HEK293 (cell line): Measurements from ENCODE around the gene FXYD5.

Source experiments
- BCL11B ChIP-seq: fragments of 450-650 bp; formaldehyde crosslinking; IDR thresholded peaks from 2 replicates; pipeline ENCODE4 v1.5.1; 2016; ENCODE audit warnings: low read depth, missing biosample characterization, missing genetic modification characterization
- GFI1B ChIP-seq: fragments of 450-650 bp; formaldehyde crosslinking; IDR thresholded peaks from 2 replicates; pipeline ENCODE4 v1.5.1; 2016; ENCODE audit warnings: missing biosample characterization, missing genetic modification characterization
- GLI2 ChIP-seq: fragments of 450-650 bp; formaldehyde crosslinking; IDR thresholded peaks from 2 replicates; pipeline ENCODE4; 2017; ENCODE audit warnings: missing biosample characterization, missing genetic modification characterization, low read depth, borderline replicate concordance
- GLIS2 ChIP-seq: fragments of 450-650 bp; formaldehyde crosslinking; IDR thresholded peaks from 2 replicates; pipeline ENCODE4 v1.5.1; 2016; ENCODE audit warnings: missing biosample characterization, missing genetic modification characterization
- INSM2 ChIP-seq: fragments of 450-650 bp; formaldehyde crosslinking; IDR thresholded peaks from 2 replicates; pipeline ENCODE4 v1.5.1; 2016; ENCODE audit warnings: missing biosample characterization, missing genetic modification characterization
- KLF7 ChIP-seq: fragments of 450-650 bp; formaldehyde crosslinking; IDR thresholded peaks from 2 replicates; pipeline ENCODE4 v1.5.1; 2016; ENCODE audit warnings: missing biosample characterization, missing genetic modification characterization, borderline replicate concordance
- SALL2 ChIP-seq: fragments of 450-650 bp; formaldehyde crosslinking; IDR thresholded peaks from 2 replicates; pipeline ENCODE4 v1.5.0; 2017; ENCODE audit warnings: missing biosample characterization, mild to moderate bottlenecking, missing genetic modification characterization, borderline replicate concordance
- WT1 ChIP-seq: fragments of 450-650 bp; formaldehyde crosslinking; IDR thresholded peaks from 2 replicates; pipeline ENCODE4 v1.5.1; 2016; ENCODE audit warnings: missing biosample characterization, missing genetic modification characterization
- ZNF16 ChIP-seq: fragments of 450-650 bp; formaldehyde crosslinking; IDR thresholded peaks from 2 replicates; pipeline ENCODE4 v1.5.1; 2016; ENCODE audit warnings: low read depth, missing biosample characterization, missing genetic modification characterization
- ZNF202 ChIP-seq: fragments of 450-650 bp; formaldehyde crosslinking; IDR thresholded peaks from 2 replicates; pipeline ENCODE4 v1.5.1; 2016; ENCODE audit warnings: missing biosample characterization, missing genetic modification characterization, borderline replicate concordance
- ZNF24 ChIP-seq: fragments of 450-650 bp; formaldehyde crosslinking; IDR thresholded peaks from 2 replicates; pipeline ENCODE4 v1.5.1; 2016; ENCODE audit warnings: missing biosample characterization, missing genetic modification characterization
- ZNF274 ChIP-seq, 2 experiments: fragments of 200-500 bp in 1 of 2; fragments of 450-650 bp in 1 of 2; sonication (Bioruptor generic) in 1 of 2; formaldehyde crosslinking in 1 of 2; IDR thresholded peaks; 2 replicates each; pipeline versions ENCODE4 v1.5.1 to v1.6.1; 2014 to 2016; ENCODE audit warnings: borderline replicate concordance in 1 of 2, inconsistent platforms in 1 of 2, low read length in 1 of 2, missing biosample characterization in 1 of 2, missing genetic modification characterization in 1 of 2
- ZNF354C ChIP-seq: fragments of 450-650 bp; formaldehyde crosslinking; IDR thresholded peaks from 2 replicates; pipeline ENCODE4 v1.5.1; 2016; ENCODE audit warnings: missing biosample characterization, missing genetic modification characterization, low read depth, borderline replicate concordance
- ZNF37A ChIP-seq: fragments of 450-650 bp; IDR thresholded peaks from 2 replicates; pipeline ENCODE4 v1.5.1; 2018; ENCODE audit warnings: missing biosample characterization, missing genetic modification characterization
- ZNF561 ChIP-seq: fragments of 450-650 bp; IDR thresholded peaks from 2 replicates; pipeline ENCODE4 v1.5.1; 2018; ENCODE audit warnings: missing biosample characterization, missing genetic modification characterization, borderline replicate concordance
- ZNF596 ChIP-seq: fragments of 450-650 bp; IDR thresholded peaks from 2 replicates; pipeline ENCODE4 v1.5.0; 2018; ENCODE audit warnings: missing biosample characterization, mild to moderate bottlenecking, missing genetic modification characterization, moderate library complexity
- ZNF621 ChIP-seq: fragments of 450-650 bp; formaldehyde crosslinking; IDR thresholded peaks from 2 replicates; pipeline ENCODE4 v1.5.1; 2017; ENCODE audit warnings: missing biosample characterization, missing genetic modification characterization
- ZNF624 ChIP-seq: fragments of 450-650 bp; formaldehyde crosslinking; IDR thresholded peaks from 2 replicates; pipeline ENCODE4 v1.5.1; 2017; ENCODE audit warnings: missing biosample characterization, missing genetic modification characterization
- ZNF664 ChIP-seq: fragments of 450-650 bp; formaldehyde crosslinking; IDR thresholded peaks from 2 replicates; pipeline ENCODE4 v1.5.1; 2016; ENCODE audit warnings: missing biosample characterization, missing genetic modification characterization
- ZNF704 ChIP-seq: fragments of 450-650 bp; formaldehyde crosslinking; IDR thresholded peaks from 2 replicates; pipeline ENCODE4 v1.5.1; 2016; ENCODE audit warnings: missing biosample characterization, missing genetic modification characterization
- ZNF768 ChIP-seq: fragments of 450-650 bp; formaldehyde crosslinking; IDR thresholded peaks from 2 replicates; pipeline ENCODE4 v1.5.1; 2018; ENCODE audit warnings: missing biosample characterization, mild to moderate bottlenecking, missing genetic modification characterization
- ZSCAN23 ChIP-seq: fragments of 450-650 bp; formaldehyde crosslinking; IDR thresholded peaks from 2 replicates; pipeline ENCODE4 v1.5.1; 2016; ENCODE audit warnings: missing biosample characterization, missing genetic modification characterization
- ZSCAN5A ChIP-seq: fragments of 450-650 bp; formaldehyde crosslinking; IDR thresholded peaks from 2 replicates; pipeline ENCODE4 v1.5.1; 2016; ENCODE audit warnings: missing biosample characterization, missing genetic modification characterization
- TF ChIP-seq, protein P1 (sequence below): fragments of 450-650 bp; formaldehyde crosslinking; IDR thresholded peaks from 2 replicates; pipeline ENCODE4 v1.5.1; 2016; ENCODE audit warnings: missing biosample characterization, missing genetic modification characterization
- TF ChIP-seq, protein P2 (sequence below): fragments of 450-650 bp; formaldehyde crosslinking; IDR thresholded peaks from 2 replicates; pipeline ENCODE4 v1.5.1; 2017; ENCODE audit warnings: missing biosample characterization, missing genetic modification characterization
- TF ChIP-seq, protein P3 (sequence below): fragments of 450-650 bp; formaldehyde crosslinking; IDR thresholded peaks from 2 replicates; pipeline ENCODE4 v1.5.1; 2016; ENCODE audit warnings: missing biosample characterization, missing genetic modification characterization
- TF ChIP-seq, protein P4 (sequence below): fragments of 450-650 bp; formaldehyde crosslinking; IDR thresholded peaks from 2 replicates; pipeline ENCODE4 v1.5.1; 2017; ENCODE audit warnings: missing biosample characterization, missing genetic modification characterization

Gene FXYD5

GRCh38 chr19:35105411-35106290 is 48.9 kb upstream of the FXYD5 start (continued):
- TF ChIP-seq, protein P1, sequence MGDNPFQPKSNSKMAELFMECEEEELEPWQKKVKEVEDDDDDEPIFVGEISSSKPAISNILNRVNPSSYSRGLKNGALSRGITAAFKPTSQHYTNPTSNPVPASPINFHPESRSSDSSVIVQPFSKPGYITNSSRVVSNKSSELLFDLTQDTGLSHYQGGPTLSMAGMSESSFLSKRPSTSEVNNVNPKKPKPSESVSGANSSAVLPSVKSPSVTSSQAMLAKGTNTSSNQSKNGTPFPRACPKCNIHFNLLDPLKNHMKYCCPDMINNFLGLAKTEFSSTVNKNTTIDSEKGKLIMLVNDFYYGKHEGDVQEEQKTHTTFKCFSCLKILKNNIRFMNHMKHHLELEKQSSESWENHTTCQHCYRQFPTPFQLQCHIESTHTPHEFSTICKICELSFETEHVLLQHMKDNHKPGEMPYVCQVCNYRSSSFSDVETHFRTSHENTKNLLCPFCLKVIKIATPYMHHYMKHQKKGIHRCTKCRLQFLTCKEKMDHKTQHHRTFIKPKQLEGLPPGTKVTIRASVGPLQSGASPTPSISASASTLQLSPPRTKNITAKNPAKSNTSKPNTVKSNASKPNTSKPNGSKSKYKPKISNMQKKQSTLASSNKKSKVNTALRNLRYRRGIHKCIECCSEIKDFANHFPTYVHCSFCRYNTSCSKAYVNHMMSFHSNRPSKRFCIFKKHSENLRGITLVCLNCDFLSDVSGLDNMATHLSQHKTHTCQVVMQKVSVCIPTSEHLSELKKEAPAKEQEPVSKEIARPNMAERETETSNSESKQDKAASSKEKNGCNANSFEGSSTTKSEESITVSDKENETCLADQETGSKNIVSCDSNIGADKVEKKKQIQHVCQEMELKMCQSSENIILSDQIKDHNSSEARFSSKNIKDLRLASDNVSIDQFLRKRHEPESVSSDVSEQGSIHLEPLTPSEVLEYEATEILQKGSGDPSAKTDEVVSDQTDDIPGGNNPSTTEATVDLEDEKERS (tag by site-specific recombination), result no peak
- TF ChIP-seq WT1 (tag by site-specific recombination) (no peak), ZNF354C (tag by site-specific recombination) (peak; percentile 8; the same call in 1 of the 2 replicates), GLIS2 (tag by site-specific recombination) (no peak), ZNF202 (tag by site-specific recombination) (0 out of 2 replicates have a peak, but pooled peaks have one; percentile 10), ZNF621 (tag by site-specific recombination) (peak; percentile 73; the same call in 1 of the 2 replicates), ZNF16 (no peak), ZNF561 (tag by site-specific recombination) (no peak), ZNF24 (tag by site-specific recombination) (no peak), GFI1B (tag by site-specific recombination) (no peak), SALL2 (peak; percentile 81; the same call in 1 of the 2 replicates), KLF7 (tag by site-specific recombination) (no peak; the same call in 1 of the 2 replicates), ZNF37A (tag by site-specific recombination) (no peak), ZNF596 (no peak), ZNF664 (tag by site-specific recombination) (no peak), ZNF704 (tag by site-specific recombination) (no peak; the same call in 1 of the 2 replicates), ZNF624 (tag by site-specific recombination) (no peak), BCL11B (tag by site-specific recombination) (no peak), INSM2 (no peak), ZSCAN5A (tag by site-specific recombination) (0 out of 2 replicates have a peak, but pooled peaks have one; percentile 22), GLI2 (tag by site-specific recombination) (no peak), ZNF768 (tag by site-specific recombination) (no peak; the same call in 1 of the 2 replicates), ZSCAN23 (tag by site-specific recombination) (no peak), ZNF274 (IDR thresholded peaks at IDR 0.05; ENCODE audit: low read length) (no peak), ZNF274 (tag by site-specific recombination; IDR thresholded peaks at IDR 0.05; ENCODE audit: borderline replicate concordance) (peak; percentile 65; the same call in 1 of the 2 replicates)
- TF ChIP-seq, protein P2, sequence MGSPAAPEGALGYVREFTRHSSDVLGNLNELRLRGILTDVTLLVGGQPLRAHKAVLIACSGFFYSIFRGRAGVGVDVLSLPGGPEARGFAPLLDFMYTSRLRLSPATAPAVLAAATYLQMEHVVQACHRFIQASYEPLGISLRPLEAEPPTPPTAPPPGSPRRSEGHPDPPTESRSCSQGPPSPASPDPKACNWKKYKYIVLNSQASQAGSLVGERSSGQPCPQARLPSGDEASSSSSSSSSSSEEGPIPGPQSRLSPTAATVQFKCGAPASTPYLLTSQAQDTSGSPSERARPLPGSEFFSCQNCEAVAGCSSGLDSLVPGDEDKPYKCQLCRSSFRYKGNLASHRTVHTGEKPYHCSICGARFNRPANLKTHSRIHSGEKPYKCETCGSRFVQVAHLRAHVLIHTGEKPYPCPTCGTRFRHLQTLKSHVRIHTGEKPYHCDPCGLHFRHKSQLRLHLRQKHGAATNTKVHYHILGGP (tag by site-specific recombination), result no peak; the same call in 1 of the 2 replicates
- TF ChIP-seq, protein P3, sequence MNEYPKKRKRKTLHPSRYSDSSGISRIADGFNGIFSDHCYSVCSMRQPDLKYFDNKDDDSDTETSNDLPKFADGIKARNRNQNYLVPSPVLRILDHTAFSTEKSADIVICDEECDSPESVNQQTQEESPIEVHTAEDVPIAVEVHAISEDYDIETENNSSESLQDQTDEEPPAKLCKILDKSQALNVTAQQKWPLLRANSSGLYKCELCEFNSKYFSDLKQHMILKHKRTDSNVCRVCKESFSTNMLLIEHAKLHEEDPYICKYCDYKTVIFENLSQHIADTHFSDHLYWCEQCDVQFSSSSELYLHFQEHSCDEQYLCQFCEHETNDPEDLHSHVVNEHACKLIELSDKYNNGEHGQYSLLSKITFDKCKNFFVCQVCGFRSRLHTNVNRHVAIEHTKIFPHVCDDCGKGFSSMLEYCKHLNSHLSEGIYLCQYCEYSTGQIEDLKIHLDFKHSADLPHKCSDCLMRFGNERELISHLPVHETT (tag by site-specific recombination), result no peak
- TF ChIP-seq, protein P4, sequence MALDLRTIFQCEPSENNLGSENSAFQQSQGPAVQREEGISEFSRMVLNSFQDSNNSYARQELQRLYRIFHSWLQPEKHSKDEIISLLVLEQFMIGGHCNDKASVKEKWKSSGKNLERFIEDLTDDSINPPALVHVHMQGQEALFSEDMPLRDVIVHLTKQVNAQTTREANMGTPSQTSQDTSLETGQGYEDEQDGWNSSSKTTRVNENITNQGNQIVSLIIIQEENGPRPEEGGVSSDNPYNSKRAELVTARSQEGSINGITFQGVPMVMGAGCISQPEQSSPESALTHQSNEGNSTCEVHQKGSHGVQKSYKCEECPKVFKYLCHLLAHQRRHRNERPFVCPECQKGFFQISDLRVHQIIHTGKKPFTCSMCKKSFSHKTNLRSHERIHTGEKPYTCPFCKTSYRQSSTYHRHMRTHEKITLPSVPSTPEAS (tag by site-specific recombination), result no peak
